Muscle layer of colon (tissue), 2 donors: ENCODE measurements around the gene MAP2K5.

ENCODE experiments used
- H3K27ac ChIP-seq: one replicate; pipeline ENCODE4 v1.7.0; 2013; ENCODE audit warnings: low read depth, mild to moderate bottlenecking, low read length, moderate library complexity
- H3K27me3 ChIP-seq, 2 donors: one replicate each; pipeline ENCODE4 v1.7.0; 2013; ENCODE audit warnings: low read length in 2 of 2, mild to moderate bottlenecking in 2 of 2; ENCODE audit not compliant: insufficient read depth in 2 of 2, control insufficient read depth in 1 of 2
- H3K36me3 ChIP-seq: one replicate; pipeline ENCODE4 v1.7.0; 2013; ENCODE audit warnings: mild to moderate bottlenecking, low read length; ENCODE audit not compliant: insufficient read depth
- H3K4me1 ChIP-seq: one replicate; pipeline ENCODE4 v1.7.0; 2013; ENCODE audit warnings: mild to moderate bottlenecking, low read length; ENCODE audit not compliant: insufficient read depth
- H3K4me3 ChIP-seq, 2 donors: one replicate each; pipeline ENCODE4 v1.7.0; 2013; ENCODE audit warnings: low read length in 2 of 2, low read depth in 1 of 2, mild to moderate bottlenecking in 1 of 2, moderate library complexity in 1 of 2
- H3K9ac ChIP-seq: one replicate; pipeline ENCODE4 v1.7.0; 2013; ENCODE audit warnings: low read length
- H3K9me3 ChIP-seq: one replicate; pipeline ENCODE4 v1.7.0; 2013; ENCODE audit warnings: mild to moderate bottlenecking, low read length
- donor health status: abdominal sarcoma.
- donor health status: Adenocarcinoma of cecum.

The MAP2K5 gene

GRCh38 chr15:67753891-67754290, 211.4 kb downstream of the MAP2K5 start:
- H3K9me3 ChIP-seq, result no peaks in the 10 kb centered on the region
- H3K27ac ChIP-seq, result no peak overlapping the region

GRCh38 chr15:67755264-67755663, 212.8 kb downstream of the MAP2K5 start:
- H3K4me3 ChIP-seq, result no peak overlapping the region
- H3K9ac ChIP-seq, result no peak overlapping the region
- H3K4me1 ChIP-seq, result no peaks in the 10 kb centered on the region
- H3K9me3 ChIP-seq, result no peaks in the 10 kb centered on the region
- no peaks in the 10 kb centered on the region for H3K36me3 ChIP-seq
- H3K27ac ChIP-seq, result no peak overlapping the region
- H3K27me3 ChIP-seq, result no peaks in the 10 kb centered on the region

More at GRCh38 chr15:67753891-67754290, 211.4 kb downstream of the MAP2K5 start:
- Histone ChIP-seq H3K36me3 (no peaks in the 10 kb centered on the region), H3K4me1 (no peaks in the 10 kb centered on the region), H3K9ac (no peak overlapping the region), H3K27me3 (no peaks in the 10 kb centered on the region), H3K4me3 (no peak overlapping the region)

- Histone ChIP-seq H3K9me3 (no peaks in the 10 kb centered on the region), H3K4me1 (no peaks in the 10 kb centered on the region), H3K27me3 (no peaks in the 10 kb centered on the region), H3K36me3 (no peaks in the 10 kb centered on the region), H3K9ac (no peak overlapping the region), H3K27ac (no peak overlapping the region), H3K4me3 (no peak overlapping the region)
These were observed 213.4 kb downstream of the MAP2K5 start for GRCh38 chr15:67755936-67756335.

- no peaks in the 10 kb centered on the region for H3K27me3 ChIP-seq
- peaks cover 10% of the 10 kb centered on the region for H3K4me1 ChIP-seq
- H3K4me3 ChIP-seq, result no peak overlapping the region
- H3K9me3 ChIP-seq, result no peaks in the 10 kb centered on the region
- no peak overlapping the region for H3K9ac ChIP-seq
- no peak overlapping the region for H3K27ac ChIP-seq
- no peaks in the 10 kb centered on the region for H3K36me3 ChIP-seq
These were observed 216.3 kb downstream of the MAP2K5 start for GRCh38 chr15:67758619-67759300.

- Histone ChIP-seq H3K36me3 (no peaks in the 10 kb centered on the region), H3K9ac (no peak overlapping the region), H3K4me1 (peaks cover 10% of the 10 kb centered on the region), H3K9me3 (no peaks in the 10 kb centered on the region), H3K4me3 (no peak overlapping the region), H3K27me3 (no peaks in the 10 kb centered on the region), H3K27ac (no peak overlapping the region)
These were observed 218.4 kb downstream of the MAP2K5 start for GRCh38 chr15:67760901-67761300.

- Histone ChIP-seq H3K27ac (no peak overlapping the region), H3K4me3 (no peak overlapping the region), H3K9me3 (no peaks in the 10 kb centered on the region), H3K9ac (no peak overlapping the region), H3K36me3 (no peaks in the 10 kb centered on the region), H3K27me3 (no peaks in the 10 kb centered on the region), H3K4me1 (peaks cover 10% of the 10 kb centered on the region)
These were observed 218.8 kb downstream of the MAP2K5 start for GRCh38 chr15:67761343-67761742.

- no peaks in the 10 kb centered on the region for H3K36me3 ChIP-seq
- no peak overlapping the region for H3K4me3 ChIP-seq
- H3K9ac ChIP-seq, result no peak overlapping the region
- H3K9me3 ChIP-seq, result no peaks in the 10 kb centered on the region
- H3K27me3 ChIP-seq, result no peaks in the 10 kb centered on the region
- peaks cover 10% of the 10 kb centered on the region for H3K4me1 ChIP-seq
- no peak overlapping the region for H3K27ac ChIP-seq
These were observed 220.3 kb downstream of the MAP2K5 start for GRCh38 chr15:67762610-67763368.

- no peak overlapping the region for H3K9ac ChIP-seq
- H3K36me3 ChIP-seq, result no peaks in the 10 kb centered on the region
- no peak overlapping the region for H3K27ac ChIP-seq
- no peaks in the 10 kb centered on the region for H3K9me3 ChIP-seq
- peaks cover 23% of the 10 kb centered on the region for H3K4me1 ChIP-seq
- no peaks in the 10 kb centered on the region for H3K27me3 ChIP-seq
- no peak overlapping the region for H3K4me3 ChIP-seq
These were observed 223.2 kb downstream of the MAP2K5 start for GRCh38 chr15:67765701-67766100.

GRCh38 chr15:67766968-67767367, 224.5 kb downstream of the MAP2K5 start:
- Histone ChIP-seq H3K4me3 (no peak overlapping the region), H3K4me1 (peaks cover 14% of the 10 kb centered on the region), H3K9ac (no peak overlapping the region), H3K27ac (no peak overlapping the region), H3K27me3 (no peaks in the 10 kb centered on the region), H3K9me3 (no peaks in the 10 kb centered on the region), H3K36me3 (no peaks in the 10 kb centered on the region)

- H3K9ac ChIP-seq, result no peak overlapping the region
- no peaks in the 10 kb centered on the region for H3K9me3 ChIP-seq
- no peaks in the 10 kb centered on the region for H3K36me3 ChIP-seq
- no peak overlapping the region for H3K4me3 ChIP-seq
- H3K27ac ChIP-seq, result no peak overlapping the region
- no peaks in the 10 kb centered on the region for H3K27me3 ChIP-seq
- peaks cover 12% of the 10 kb centered on the region for H3K4me1 ChIP-seq
These were observed 225.9 kb downstream of the MAP2K5 start for GRCh38 chr15:67768313-67768977.

- Histone ChIP-seq H3K9me3 (no peaks in the 10 kb centered on the region), H3K27me3 (no peaks in the 10 kb centered on the region), H3K9ac (no peak overlapping the region)
These were observed 227.2 kb downstream of the MAP2K5 start for GRCh38 chr15:67769497-67770357.

More at GRCh38 chr15:67769497-67770357, 227.2 kb downstream of the MAP2K5 start:
- H3K27ac ChIP-seq, result no peak overlapping the region
- no peak overlapping the region for H3K4me3 ChIP-seq
- peaks cover 3% of the 10 kb centered on the region for H3K36me3 ChIP-seq
- peaks cover 12% of the 10 kb centered on the region for H3K4me1 ChIP-seq
